ENCODE measurements around the gene LRRC14B.

DNA sequence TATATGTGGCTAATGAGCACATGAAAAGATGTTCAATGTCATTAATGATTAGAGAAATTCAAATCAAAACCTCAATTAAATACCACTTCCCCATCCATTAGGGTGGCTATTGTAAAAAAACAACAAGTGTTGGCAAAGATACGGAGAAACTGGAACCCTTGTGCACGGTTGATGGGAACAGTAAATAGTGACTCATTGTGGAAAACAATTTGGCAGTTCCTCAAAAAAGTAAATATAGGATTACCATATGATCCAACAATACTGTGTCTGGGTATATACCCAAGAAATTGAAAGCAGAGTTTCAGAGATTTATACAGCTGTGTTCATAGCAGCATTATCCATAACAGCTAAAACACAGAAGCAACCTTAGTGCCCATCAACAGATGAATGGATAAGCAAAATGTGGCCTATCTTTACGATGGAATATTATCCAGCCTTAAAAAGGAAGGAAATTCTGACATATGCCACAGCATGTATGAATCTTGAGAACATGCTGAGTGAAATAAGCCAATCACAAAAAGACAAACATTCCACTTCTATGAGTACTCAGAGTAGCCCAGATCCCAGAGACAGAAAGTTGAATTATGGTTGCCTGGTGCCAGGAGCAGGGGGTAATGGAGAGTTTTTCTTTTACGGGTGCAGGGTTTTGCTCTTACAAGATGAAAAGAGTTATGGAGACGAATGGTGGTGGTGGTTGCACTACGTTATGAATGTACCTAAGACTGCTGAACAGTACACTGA, 41.4 kb upstream of the LRRC14B start:
- TF ChIP-seq, protein P1, sequence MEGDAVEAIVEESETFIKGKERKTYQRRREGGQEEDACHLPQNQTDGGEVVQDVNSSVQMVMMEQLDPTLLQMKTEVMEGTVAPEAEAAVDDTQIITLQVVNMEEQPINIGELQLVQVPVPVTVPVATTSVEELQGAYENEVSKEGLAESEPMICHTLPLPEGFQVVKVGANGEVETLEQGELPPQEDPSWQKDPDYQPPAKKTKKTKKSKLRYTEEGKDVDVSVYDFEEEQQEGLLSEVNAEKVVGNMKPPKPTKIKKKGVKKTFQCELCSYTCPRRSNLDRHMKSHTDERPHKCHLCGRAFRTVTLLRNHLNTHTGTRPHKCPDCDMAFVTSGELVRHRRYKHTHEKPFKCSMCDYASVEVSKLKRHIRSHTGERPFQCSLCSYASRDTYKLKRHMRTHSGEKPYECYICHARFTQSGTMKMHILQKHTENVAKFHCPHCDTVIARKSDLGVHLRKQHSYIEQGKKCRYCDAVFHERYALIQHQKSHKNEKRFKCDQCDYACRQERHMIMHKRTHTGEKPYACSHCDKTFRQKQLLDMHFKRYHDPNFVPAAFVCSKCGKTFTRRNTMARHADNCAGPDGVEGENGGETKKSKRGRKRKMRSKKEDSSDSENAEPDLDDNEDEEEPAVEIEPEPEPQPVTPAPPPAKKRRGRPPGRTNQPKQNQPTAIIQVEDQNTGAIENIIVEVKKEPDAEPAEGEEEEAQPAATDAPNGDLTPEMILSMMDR (IDR thresholded peaks at IDR 0.05): no peak
- TF ChIP-seq POLR2A (IDR thresholded peaks at IDR 0.05): no peak
